Endothelial cell of umbilical vein (primary cell): Measurements from ENCODE around the gene CEP85. TPM values are rescaled to one million over a fixed set of nuclear protein-coding genes. Genes with fewer than 3 reads are reported as not detected.
A peak's percentile ranks its signal among the peaks of the same experiment; 100 is the strongest.

Source experiments
- BruUV-seq: library from RNA; stranded (reverse); fragments of 400-500 nt; replicated peaks from 2 replicates; lab custom pipeline; 2021; lab: Mats Ljungman, UMichigan
- CTCF ChIA-PET: fragments of 300-600, 350-600 bp; sonication (Branson Sonifier 250); formaldehyde crosslinking; loops from one replicate; lab custom pipeline; 2021; ENCODE audit warnings: antibody characterized with exemption, inconsistent platforms; lab: Charles Lee
- POLR2A ChIA-PET: fragments of 300-600, 350-600 bp; sonication (Branson Sonifier 250); formaldehyde crosslinking; loops from one replicate; lab custom pipeline; 2021; ENCODE audit warnings: antibody characterized with exemption, inconsistent platforms; lab: Charles Lee
- DNase-seq: peaks from one replicate; pipeline ENCODE4 v3.0.0-alpha.2; 2011; ENCODE audit warnings: low read depth, low spot score
- FAIRE-seq: peaks from 2 replicates; lab custom pipeline; 2011; peaks lifted over from hg19 to GRCh38; lab: Jason Lieb, UNC
- H2AFZ ChIP-seq: 2 replicates; pipeline ENCODE4 v1.6.0; 2012; ENCODE audit warnings: low read depth, low read length, control low read depth, inconsistent platforms
- H3K27ac ChIP-seq: 2 replicates; pipeline ENCODE4 v1.5.1; 2011; ENCODE audit warnings: low read depth, mild to moderate bottlenecking, control low read depth, low read length, moderate library complexity; ENCODE audit not compliant: insufficient read depth
- H3K27me3 ChIP-seq, 2 experiments: 2 replicates each; pipeline versions ENCODE4 v1.6.0 to v1.6.1; 2011; ENCODE audit warnings: low read length in 2 of 2, mixed read lengths in 1 of 2; ENCODE audit not compliant: control insufficient read depth in 2 of 2, insufficient read depth in 2 of 2
- H3K36me3 ChIP-seq, 2 experiments: 2 replicates in 1 of 2; 3 replicates in 1 of 2; pipeline ENCODE4 v1.5.1; 2011; ENCODE audit warnings: low read length in 2 of 2, mild to moderate bottlenecking in 1 of 2, moderate library complexity in 1 of 2; ENCODE audit not compliant: control insufficient read depth in 2 of 2, insufficient read depth in 2 of 2; ENCODE audit errors: extremely low read depth in 1 of 2
- H3K4me1 ChIP-seq: 3 replicates; pipeline ENCODE4 v1.5.1; 2011; ENCODE audit warnings: mild to moderate bottlenecking, low read length; ENCODE audit not compliant: control insufficient read depth, insufficient read depth; ENCODE audit errors: extremely low read depth
- H3K4me2 ChIP-seq: 2 replicates; pipeline ENCODE4 v1.6.1; 2011; ENCODE audit warnings: low read length, control low read depth, mixed read lengths; ENCODE audit not compliant: insufficient read depth
- H3K4me3 ChIP-seq, 3 experiments: fragments of 200-600 bp in 1 of 3; sonication (generic), shearing (Covaris generic) in 1 of 3; replicated peaks in 1 of 3; 2 replicates each; pipeline ENCODE4 v1.5.1; 2011 to 2016; ENCODE audit warnings: control low read depth in 3 of 3, low read length in 3 of 3, mild to moderate bottlenecking in 2 of 3, inconsistent platforms in 1 of 3, low read depth in 1 of 3, moderate library complexity in 1 of 3; ENCODE audit not compliant: insufficient read depth in 1 of 3
- H3K79me2 ChIP-seq: 2 replicates; pipeline ENCODE4 v1.6.0; 2012; ENCODE audit warnings: low read length, inconsistent platforms; ENCODE audit not compliant: control insufficient read depth, insufficient read depth
- H3K9ac ChIP-seq: replicated peaks from 2 replicates; pipeline ENCODE3; 2011; ENCODE audit warnings: low read length, control low read depth; ENCODE audit not compliant: insufficient read depth; ENCODE audit errors: extremely low read depth
- H3K9me1 ChIP-seq: replicated peaks from 3 replicates; pipeline ENCODE4 v1.6.0; 2011; ENCODE audit warnings: mild to moderate bottlenecking, low read length; ENCODE audit not compliant: control insufficient read depth, insufficient read depth; ENCODE audit errors: extremely low read depth
- H3K9me3 ChIP-seq: replicated peaks from 2 replicates; pipeline ENCODE4 v1.5.1; 2012; ENCODE audit warnings: low read length, inconsistent platforms; ENCODE audit not compliant: control insufficient read depth, insufficient read depth
- H4K20me1 ChIP-seq: replicated peaks from 2 replicates; pipeline ENCODE3; 2011; ENCODE audit warnings: mild to moderate bottlenecking, low read length; ENCODE audit not compliant: control insufficient read depth, insufficient read depth; ENCODE audit errors: extremely low read depth
- EZH2 ChIP-seq: IDR thresholded peaks from 2 replicates; pipeline ENCODE4 v1.6.1; 2012; ENCODE audit warnings: borderline replicate concordance, low read depth, mild to moderate bottlenecking, moderate library complexity, low read length, inconsistent platforms; ENCODE audit not compliant: severe bottlenecking
- JUN ChIP-seq: IDR thresholded peaks from 2 replicates; pipeline ENCODE4 v1.6.1; 2011; ENCODE audit warnings: borderline replicate concordance, low read depth; ENCODE audit not compliant: insufficient read length, insufficient read depth
- POLR2A ChIP-seq: IDR thresholded peaks from 2 replicates; pipeline ENCODE4 v1.6.1; 2012; ENCODE audit warnings: low read depth, mild to moderate bottlenecking, control low read depth, low read length
- POLR2AphosphoS5 ChIP-seq: IDR thresholded peaks from 2 replicates; pipeline ENCODE4 v1.6.1; 2012; ENCODE audit warnings: low read depth, mild to moderate bottlenecking, control low read depth, low read length, moderate library complexity; ENCODE audit not compliant: insufficient read depth
- dilution Hi-C: fragments of 300-500 bp; cut with MboI; formaldehyde crosslinking; loops from one replicate; pipeline ENCODE4 v1.15.0; 2019; ENCODE audit warnings: low sequenced_read_pairs; ENCODE audit not compliant: extremely low pct_ligation_motif_present
- intact Hi-C: fragments of 100-400 bp; cut with micrococcal nuclease; formaldehyde crosslinking; loops from one replicate; pipeline ENCODE4 v1.10.0; 2022
- polyA plus RNA-seq, 4 experiments: library from polyadenylated mRNA; depleted of rRNA in 3 of 4; stranded (reverse) in 3 of 4; unstranded in 1 of 4; fragments of >200 nt; gene quantifications; 2 replicates each; pipeline versions ENCODE4 v1.2.1 to v1.2.3, GENCODE V29; 2011 to 2012; ENCODE audit warnings: missing spikeins in 1 of 4
- total RNA-seq: library from RNA; stranded (reverse); gene quantifications from 2 replicates; pipeline ENCODE4 v1.2.3, GENCODE V29; 2021
- TF ChIP-seq, protein P1 (sequence below), 2 donors: IDR thresholded peaks; 1 replicate in 1 of 2; 2 replicates in 1 of 2; pipeline ENCODE4 v1.5.1; 2011; ENCODE audit warnings: low read length in 2 of 2, mild to moderate bottlenecking in 2 of 2, moderate library complexity in 2 of 2, control low read depth in 1 of 2, inconsistent platforms in 1 of 2, low read depth in 1 of 2; ENCODE audit not compliant: insufficient read depth in 1 of 2; ENCODE audit errors: extremely low read depth in 1 of 2
- TF ChIP-seq, protein P2 (sequence below): IDR thresholded peaks from 2 replicates; pipeline ENCODE4 v1.6.1; 2011; ENCODE audit not compliant: insufficient read depth, insufficient read length

Gene CEP85
- total and polyA plus RNA-seq, 2 donors (not counting 3 experiments of a cell fraction or from before 2014, with no cell fraction given), result 15.2 to 17.8 TPM

DNA sequence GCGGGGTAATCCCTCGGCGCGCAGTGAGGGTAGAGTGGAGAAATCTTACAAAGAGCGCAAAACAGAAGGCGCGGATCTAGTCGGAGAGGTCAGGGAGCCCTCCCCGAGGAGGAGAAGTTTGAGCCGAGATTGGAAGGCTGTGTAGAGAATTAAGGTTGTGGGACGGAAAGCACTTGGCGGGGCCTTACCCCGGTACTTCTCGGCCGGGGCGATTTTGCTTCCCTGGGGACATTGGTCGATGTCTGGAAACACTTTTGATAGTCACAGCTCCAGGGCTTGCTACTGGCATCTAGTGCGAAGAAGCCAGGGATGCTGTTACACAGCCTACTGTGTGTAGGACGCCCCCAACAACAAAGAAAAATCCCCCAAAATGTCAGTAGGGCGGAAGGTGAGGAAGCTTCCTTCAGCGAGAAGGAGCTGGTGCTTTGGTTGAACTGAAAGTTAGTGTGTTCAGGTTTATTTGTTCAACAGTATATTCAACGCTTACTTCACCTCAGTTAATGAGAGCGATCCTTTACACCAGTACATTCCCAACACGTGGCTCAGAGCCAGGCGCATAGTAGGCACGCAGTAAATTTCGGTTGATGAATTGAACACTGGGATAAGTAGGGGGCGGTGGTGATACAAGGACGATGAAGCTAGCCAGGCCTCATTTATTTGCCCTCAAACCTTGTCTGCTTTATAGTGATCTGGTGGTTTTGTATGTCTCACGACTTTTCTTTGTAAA is 807 bp downstream of the CEP85 start:
- no peaks in the 10 kb centered on the region for H3K9me3 ChIP-seq
- H3K36me3 ChIP-seq, result no peaks in the 10 kb centered on the region
- no peak for TF ChIP-seq EZH2
- TF ChIP-seq POLR2A, result no peak
- TF ChIP-seq POLR2AphosphoS5, result peak; percentile 21
- TF ChIP-seq, protein P1, sequence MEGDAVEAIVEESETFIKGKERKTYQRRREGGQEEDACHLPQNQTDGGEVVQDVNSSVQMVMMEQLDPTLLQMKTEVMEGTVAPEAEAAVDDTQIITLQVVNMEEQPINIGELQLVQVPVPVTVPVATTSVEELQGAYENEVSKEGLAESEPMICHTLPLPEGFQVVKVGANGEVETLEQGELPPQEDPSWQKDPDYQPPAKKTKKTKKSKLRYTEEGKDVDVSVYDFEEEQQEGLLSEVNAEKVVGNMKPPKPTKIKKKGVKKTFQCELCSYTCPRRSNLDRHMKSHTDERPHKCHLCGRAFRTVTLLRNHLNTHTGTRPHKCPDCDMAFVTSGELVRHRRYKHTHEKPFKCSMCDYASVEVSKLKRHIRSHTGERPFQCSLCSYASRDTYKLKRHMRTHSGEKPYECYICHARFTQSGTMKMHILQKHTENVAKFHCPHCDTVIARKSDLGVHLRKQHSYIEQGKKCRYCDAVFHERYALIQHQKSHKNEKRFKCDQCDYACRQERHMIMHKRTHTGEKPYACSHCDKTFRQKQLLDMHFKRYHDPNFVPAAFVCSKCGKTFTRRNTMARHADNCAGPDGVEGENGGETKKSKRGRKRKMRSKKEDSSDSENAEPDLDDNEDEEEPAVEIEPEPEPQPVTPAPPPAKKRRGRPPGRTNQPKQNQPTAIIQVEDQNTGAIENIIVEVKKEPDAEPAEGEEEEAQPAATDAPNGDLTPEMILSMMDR (IDR thresholded peaks at IDR 0.05; ENCODE audit: extremely low read depth in 1 of 2, insufficient read depth in 1 of 2, low read depth in 1 of 2, low read length in 2 of 2), result no peak
- TF ChIP-seq, protein P2, sequence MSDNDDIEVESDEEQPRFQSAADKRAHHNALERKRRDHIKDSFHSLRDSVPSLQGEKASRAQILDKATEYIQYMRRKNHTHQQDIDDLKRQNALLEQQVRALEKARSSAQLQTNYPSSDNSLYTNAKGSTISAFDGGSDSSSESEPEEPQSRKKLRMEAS, result no peak
- no peak for TF ChIP-seq JUN
- ChIA-PET CTCF (interaction anchor here (0.6 to 3.7 kb wide), 34 partner anchors 9 to 237 kb away, joined by 3 to 44 read pairs (median 6); partner anchors contain the start of genes C1orf232, CATSPER4, PAFAH2 and SH3BGRL3), POLR2A (interaction anchor here (0.6 to 1.0 kb wide), 3 partner anchors 51 to 172 kb away, joined by 3 read pairs; no protein-coding TSS in a partner anchor)
- peaks cover 12% of the 10 kb centered on the region for H3K4me1 ChIP-seq
- intact Hi-C loops (loop anchor here (1.0 to 2.0 kb wide), 4 partner anchors 42 to 200 kb away; partner anchors contain the start of gene ZNF593), dilution Hi-C loops (no loop called here)
- H3K9me1 ChIP-seq, result no peaks in the 10 kb centered on the region
- no peaks in the 10 kb centered on the region for H3K27me3 ChIP-seq
- H2AFZ ChIP-seq, result peak overlapping the region; percentile 73
- no peaks in the 10 kb centered on the region for H4K20me1 ChIP-seq
- H3K79me2 ChIP-seq, result peaks cover 49% of the 10 kb centered on the region
- peak; percentile 54 for DNase-seq
- no TSS peak for BruUV-seq
- H3K27ac ChIP-seq, result peak overlapping the region; percentile 9
- H3K4me2 ChIP-seq, result peak overlapping the region; percentile 77
- peak overlapping the region; percentile 66 for H3K9ac ChIP-seq
- FAIRE-seq, result peak; percentile 72
- peak overlapping the region; percentile 35 to 78 (median 65) for H3K4me3 ChIP-seq
